SK-N-SH treated with all-trans-retinoic acid at 6 μM for 48 hours (cell line): ENCODE measurements around the gene DGKZ.

Source experiments
- ESRRG ChIP-seq: fragments of 250-450 bp; sonication (Bioruptor Pico); IDR thresholded peaks from 2 replicates; pipeline ENCODE4 v1.6.1; 2021; ENCODE audit warnings: mild to moderate bottlenecking
- GLIS3 ChIP-seq: fragments of 250-450 bp; sonication (Bioruptor Pico); IDR thresholded peaks from 2 replicates; pipeline ENCODE4 v1.5.0; 2020; ENCODE audit warnings: mild to moderate bottlenecking, moderate library complexity
- ISL1 ChIP-seq: fragments of 250-450 bp; sonication (Bioruptor Pico); IDR thresholded peaks from 2 replicates; pipeline ENCODE4 v2.1.2; 2022; ENCODE audit warnings: mild to moderate bottlenecking, moderate library complexity
- OSR1 ChIP-seq: fragments of 250-450 bp; sonication (Bioruptor Pico); IDR thresholded peaks from 2 replicates; pipeline ENCODE4 v1.8.0; 2022; ENCODE audit warnings: moderate library complexity, mild to moderate bottlenecking, inconsistent platforms
- POU6F1 ChIP-seq: fragments of 250-450 bp; sonication (Bioruptor Pico); IDR thresholded peaks from 2 replicates; pipeline ENCODE4 v1.8.0; 2021; ENCODE audit warnings: low read depth, mild to moderate bottlenecking, moderate library complexity, borderline replicate concordance
- PPARA ChIP-seq: fragments of 250-450 bp; sonication (Bioruptor Pico); IDR thresholded peaks from 2 replicates; pipeline ENCODE4 v1.5.0; 2020; ENCODE audit warnings: mild to moderate bottlenecking, borderline replicate concordance
- RARB ChIP-seq: fragments of 250-450 bp; sonication (Bioruptor Pico); IDR thresholded peaks from 2 replicates; pipeline ENCODE4 v1.8.0; 2021; ENCODE audit warnings: mild to moderate bottlenecking, moderate library complexity
- SNAI2 ChIP-seq: fragments of 250-450 bp; sonication (Bioruptor Pico); IDR thresholded peaks from 2 replicates; pipeline ENCODE4 v1.5.0; 2020; ENCODE audit warnings: mild to moderate bottlenecking, moderate library complexity
- TCF4 ChIP-seq: fragments of 250-450 bp; sonication (Bioruptor Pico); IDR thresholded peaks from 2 replicates; pipeline ENCODE4 v1.8.0; 2021; ENCODE audit warnings: mild to moderate bottlenecking, moderate library complexity, borderline replicate concordance
- TOX ChIP-seq: fragments of 250-450 bp; sonication (Bioruptor Pico); IDR thresholded peaks from 2 replicates; pipeline ENCODE4 v1.8.0; 2021; ENCODE audit warnings: mild to moderate bottlenecking, moderate library complexity, borderline replicate concordance
- ZFP30 ChIP-seq: fragments of 450-650 bp; formaldehyde crosslinking; IDR thresholded peaks from 2 replicates; pipeline ENCODE4 v1.5.0; 2022; ENCODE audit warnings: mild to moderate bottlenecking, moderate library complexity
- ZNF8 ChIP-seq: fragments of 450-650 bp; formaldehyde crosslinking; IDR thresholded peaks from 2 replicates; pipeline ENCODE4 v1.5.0; 2020; ENCODE audit warnings: mild to moderate bottlenecking, moderate library complexity
- TF ChIP-seq, protein P1 (sequence below): fragments of 250-450 bp; sonication (Bioruptor Pico); IDR thresholded peaks from 2 replicates; pipeline ENCODE4 v1.5.0; 2020; ENCODE audit warnings: mild to moderate bottlenecking, moderate library complexity
- TF ChIP-seq, protein P2 (sequence below): fragments of 250-450 bp; sonication (Bioruptor Pico); IDR thresholded peaks from 2 replicates; pipeline ENCODE4 v1.8.0; 2020; ENCODE audit warnings: mild to moderate bottlenecking, moderate library complexity, borderline replicate concordance

DNA sequence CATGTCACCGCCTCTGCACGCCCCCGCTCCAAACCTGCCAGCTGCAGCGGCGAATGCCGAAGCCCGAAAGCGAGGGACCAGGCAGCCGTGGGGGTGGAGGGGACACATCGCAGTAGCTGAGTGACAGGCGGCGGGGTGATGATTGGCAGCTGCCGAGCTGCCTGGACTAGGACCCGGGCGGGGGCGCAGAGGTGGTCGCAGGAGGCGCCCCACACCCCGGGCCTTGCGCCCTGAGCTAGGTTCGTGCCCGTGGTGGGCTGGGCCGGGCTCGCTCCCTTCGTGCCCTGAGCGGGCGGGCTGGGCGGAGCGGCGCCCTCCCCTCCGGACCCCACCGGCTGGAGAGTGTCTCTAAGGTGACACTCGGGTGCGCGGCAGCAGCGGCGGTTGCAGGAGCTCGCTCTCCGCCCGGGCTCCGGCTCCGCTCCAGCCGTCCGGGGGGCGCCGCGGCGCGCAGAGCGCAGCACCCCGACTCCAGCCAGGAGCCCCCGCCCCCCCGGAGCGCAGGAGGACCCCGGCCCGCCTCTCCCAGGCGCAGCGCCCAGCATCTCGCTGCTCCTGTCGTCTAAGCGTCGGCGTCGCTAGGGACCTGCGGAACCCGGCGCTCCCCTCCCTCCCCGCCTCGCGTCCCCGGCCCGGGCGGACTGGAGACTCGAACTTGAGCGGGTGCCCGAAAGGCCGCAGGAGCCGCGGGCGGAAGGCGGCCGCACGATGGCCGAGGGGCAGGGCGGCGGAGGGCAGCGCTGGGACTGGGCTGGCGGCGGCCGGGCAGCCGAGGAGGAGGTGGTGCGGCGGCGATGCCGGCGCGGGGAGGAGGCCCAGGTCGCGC is 14.5 kb upstream of the DGKZ start:
- TF ChIP-seq GLIS3 (CRISPR knock-in tag) = no peak
- no peak for TF ChIP-seq ZFP30 (CRISPR knock-in tag)
- TF ChIP-seq ISL1 = no peak
- TF ChIP-seq RARB = no peak
- TF ChIP-seq TOX (CRISPR knock-in tag) = no peak
- TF ChIP-seq, protein P1, sequence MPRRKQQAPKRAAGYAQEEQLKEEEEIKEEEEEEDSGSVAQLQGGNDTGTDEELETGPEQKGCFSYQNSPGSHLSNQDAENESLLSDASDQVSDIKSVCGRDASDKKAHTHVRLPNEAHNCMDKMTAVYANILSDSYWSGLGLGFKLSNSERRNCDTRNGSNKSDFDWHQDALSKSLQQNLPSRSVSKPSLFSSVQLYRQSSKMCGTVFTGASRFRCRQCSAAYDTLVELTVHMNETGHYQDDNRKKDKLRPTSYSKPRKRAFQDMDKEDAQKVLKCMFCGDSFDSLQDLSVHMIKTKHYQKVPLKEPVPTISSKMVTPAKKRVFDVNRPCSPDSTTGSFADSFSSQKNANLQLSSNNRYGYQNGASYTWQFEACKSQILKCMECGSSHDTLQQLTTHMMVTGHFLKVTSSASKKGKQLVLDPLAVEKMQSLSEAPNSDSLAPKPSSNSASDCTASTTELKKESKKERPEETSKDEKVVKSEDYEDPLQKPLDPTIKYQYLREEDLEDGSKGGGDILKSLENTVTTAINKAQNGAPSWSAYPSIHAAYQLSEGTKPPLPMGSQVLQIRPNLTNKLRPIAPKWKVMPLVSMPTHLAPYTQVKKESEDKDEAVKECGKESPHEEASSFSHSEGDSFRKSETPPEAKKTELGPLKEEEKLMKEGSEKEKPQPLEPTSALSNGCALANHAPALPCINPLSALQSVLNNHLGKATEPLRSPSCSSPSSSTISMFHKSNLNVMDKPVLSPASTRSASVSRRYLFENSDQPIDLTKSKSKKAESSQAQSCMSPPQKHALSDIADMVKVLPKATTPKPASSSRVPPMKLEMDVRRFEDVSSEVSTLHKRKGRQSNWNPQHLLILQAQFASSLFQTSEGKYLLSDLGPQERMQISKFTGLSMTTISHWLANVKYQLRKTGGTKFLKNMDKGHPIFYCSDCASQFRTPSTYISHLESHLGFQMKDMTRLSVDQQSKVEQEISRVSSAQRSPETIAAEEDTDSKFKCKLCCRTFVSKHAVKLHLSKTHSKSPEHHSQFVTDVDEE (CRISPR knock-in tag) = no peak
- TF ChIP-seq POU6F1 (CRISPR knock-in tag) = no peak
- no peak for TF ChIP-seq ESRRG (CRISPR knock-in tag)
- no peak for TF ChIP-seq SNAI2
- no peak for TF ChIP-seq TCF4
- TF ChIP-seq, protein P2, sequence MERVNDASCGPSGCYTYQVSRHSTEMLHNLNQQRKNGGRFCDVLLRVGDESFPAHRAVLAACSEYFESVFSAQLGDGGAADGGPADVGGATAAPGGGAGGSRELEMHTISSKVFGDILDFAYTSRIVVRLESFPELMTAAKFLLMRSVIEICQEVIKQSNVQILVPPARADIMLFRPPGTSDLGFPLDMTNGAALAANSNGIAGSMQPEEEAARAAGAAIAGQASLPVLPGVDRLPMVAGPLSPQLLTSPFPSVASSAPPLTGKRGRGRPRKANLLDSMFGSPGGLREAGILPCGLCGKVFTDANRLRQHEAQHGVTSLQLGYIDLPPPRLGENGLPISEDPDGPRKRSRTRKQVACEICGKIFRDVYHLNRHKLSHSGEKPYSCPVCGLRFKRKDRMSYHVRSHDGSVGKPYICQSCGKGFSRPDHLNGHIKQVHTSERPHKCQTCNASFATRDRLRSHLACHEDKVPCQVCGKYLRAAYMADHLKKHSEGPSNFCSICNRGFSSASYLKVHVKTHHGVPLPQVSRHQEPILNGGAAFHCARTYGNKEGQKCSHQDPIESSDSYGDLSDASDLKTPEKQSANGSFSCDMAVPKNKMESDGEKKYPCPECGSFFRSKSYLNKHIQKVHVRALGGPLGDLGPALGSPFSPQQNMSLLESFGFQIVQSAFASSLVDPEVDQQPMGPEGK (CRISPR knock-in tag) = no peak
- TF ChIP-seq OSR1 = no peak
- no peak for TF ChIP-seq ZNF8 (CRISPR knock-in tag)
- TF ChIP-seq PPARA (CRISPR knock-in tag) = no peak
